Measurements from ENCODE around the gene EEF1G. TPM values are rescaled to one million over a fixed set of nuclear protein-coding genes. Genes with fewer than 3 reads are reported as not detected.

The EEF1G gene
- total and polyA plus RNA-seq, 2 donors (not counting 1 experiment from before 2014, with no cell fraction given): 1,582 to 1,867 TPM

- intact Hi-C loops (cut with micrococcal nuclease): no loop called here
- H3K27ac ChIP-seq (ENCODE audit: low read length in 2 of 2): peak overlapping the region; percentile 98 to 99
- TF ChIP-seq CTCF (IDR thresholded peaks at IDR 0.05): no peak
- TF ChIP-seq EZH2 (IDR thresholded peaks at IDR 0.05; ENCODE audit: borderline replicate concordance, insufficient read depth, low read depth, low read length, poor library complexity, severe bottlenecking): no peak
- peaks cover 0 to under 1% of the 10 kb centered on the region in 2 experiments for H3K36me3 ChIP-seq (replicated peaks in 1 of 2; ENCODE audit: control extremely low read depth in 1 of 2, control insufficient read depth in 1 of 2, extremely low read depth in 1 of 2, insufficient read depth in 2 of 2, low read length in 1 of 2)
- peak overlapping the region; percentile 54 for H3K9ac ChIP-seq (ENCODE audit: low read length)
- no peaks in the 10 kb centered on the region for H3K9me3 ChIP-seq (ENCODE audit: control extremely low read depth in 1 of 3, control insufficient read depth in 2 of 3, insufficient read depth in 1 of 3, low read length in 2 of 3)
- H2AFZ ChIP-seq (ENCODE audit: insufficient read depth, low read depth, low read length, poor library complexity, severe bottlenecking): peak overlapping the region; percentile 20
- ATAC-seq (ENCODE audit: low read depth) (peak; percentile 12), DNase-seq (peak; percentile 81)
- H4K20me1 ChIP-seq (ENCODE audit: control insufficient read depth, insufficient read depth, low read length, poor library complexity, severe bottlenecking): no peaks in the 10 kb centered on the region
- H3K4me3 Mint-ChIP-seq: peak overlapping the region; percentile 82
- H3K27me3 Mint-ChIP-seq: no peaks in the 10 kb centered on the region
- H3K27me3 ChIP-seq (replicated peaks in 1 of 4; ENCODE audit: control extremely low read depth in 1 of 4, control insufficient read depth in 3 of 4, insufficient read depth in 4 of 4, low read length in 3 of 4): no peaks in the 10 kb centered on the region
- ChIA-PET POLR2A (interaction anchor here (0.6 to 9.3 kb wide), 4 partner anchors 11 to 210 kb away, joined by 3 to 119 read pairs (median 4); partner anchors contain the start of genes INTS5 and TUT1), CTCF (interaction anchor here (0.7 to 13.2 kb wide), 8 partner anchors 11 to 159 kb away, joined by 3 to 376 read pairs (median 3); partner anchors contain the start of gene TUT1)
- peaks cover 78 to 84% of the 10 kb centered on the region in 2 donors for H3K4me1 ChIP-seq (ENCODE audit: control insufficient read depth in 2 of 2, insufficient read depth in 2 of 2, low read length in 2 of 2)
- peak overlapping the region; percentile 74 for H3K4me2 ChIP-seq (replicated peaks; ENCODE audit: low read depth, low read length, poor library complexity, severe bottlenecking)
- no peaks in the 10 kb centered on the region for H3K9me3 Mint-ChIP-seq (ENCODE audit: insufficient read depth)
- H3K79me2 ChIP-seq (ENCODE audit: control insufficient read depth, insufficient read depth, low read length): peaks cover 16% of the 10 kb centered on the region
- peaks cover 77% of the 10 kb centered on the region for H3K4me1 Mint-ChIP-seq
- peak overlapping the region; percentile 96 for H3K27ac Mint-ChIP-seq
- H3K4me3 ChIP-seq (ENCODE audit: control extremely low read depth in 1 of 5, extremely low read depth in 1 of 5, insufficient read depth in 1 of 5, low read depth in 2 of 5, low read length in 4 of 5): peak overlapping the region in 1 of 5 experiments; percentile 48
- WGBS (ENCODE audit: insufficient coverage): 23% methylated on average over 8 of the region's 15 CpGs
These were observed 20.4 kb downstream of the EEF1G start for GRCh38 chr11:62553080-62553838.

Measured in B cell (primary cell).